Activated gamma-delta T cell treated with anti-CD3 and anti-CD28 coated beads, Interleukin-2, amount 50 U/mL, for 16 hours (primary cell): ENCODE results near the gene MAGEH1.

ENCODE experiments used
- DNase-seq: peaks from one replicate; pipeline ENCODE4 v3.0.0-alpha.2; 2020; ENCODE audit warnings: low read depth

MAGEH1 gene

GRCh38 chrX:55490121-55490520 is 38.2 kb downstream of the MAGEH1 start:
- DNase-seq, result no peak

GRCh38 chrX:55490974-55491373 is 39.0 kb downstream of the MAGEH1 start:
- no peak for DNase-seq
